ENCODE measurements around the gene MAGI2.

- TF ChIP-seq CTCF (IDR thresholded peaks at IDR 0.05; ENCODE audit: borderline replicate concordance, extremely low read depth, low read length, poor library complexity, severe bottlenecking) (no peak), EZH2 (IDR thresholded peaks at IDR 0.05; ENCODE audit: borderline replicate concordance, low read depth, low read length, severe bottlenecking) (no peak)
These were observed 769.3 kb downstream of the MAGI2 start for GRCh38 chr7:78684201-78684600.

Measured in DND-41 (cell line).